Left ventricle myocardium inferior (tissue), 1 donor: ENCODE results near the gene FAM118A. TPM values are rescaled to one million over a fixed set of nuclear protein-coding genes. Genes with fewer than 3 reads are reported as not detected.

Source experiments
- DNase-seq: peaks from one replicate; pipeline ENCODE4 v3.0.0-alpha.2; 2020
- H3K27ac ChIP-seq: fragments of 200-600 bp; replicated peaks from 2 replicates; pipeline ENCODE4 v1.8.0; 2021
- H3K27me3 ChIP-seq: fragments of 200-600 bp; 2 replicates; pipeline ENCODE4 v1.8.0; 2021; ENCODE audit warnings: low read depth
- H3K36me3 ChIP-seq: fragments of 200-600 bp; 2 replicates; pipeline ENCODE4 v1.8.0; 2021
- H3K4me1 ChIP-seq: fragments of 200-600 bp; 2 replicates; pipeline ENCODE4 v1.8.0; 2021
- H3K4me3 ChIP-seq: fragments of 200-600 bp; 2 replicates; pipeline ENCODE4 v1.8.0; 2021; ENCODE audit warnings: mild to moderate bottlenecking, moderate library complexity
- H3K9me3 ChIP-seq: fragments of 200-600 bp; replicated peaks from 2 replicates; pipeline ENCODE4 v1.8.0; 2021
- intact Hi-C: fragments of 100-400 bp; cut with micrococcal nuclease; formaldehyde crosslinking; loops from one replicate; pipeline ENCODE4 v1.11.0; 2022
- total RNA-seq: library from RNA; stranded (reverse); fragmentation: NEBNext Ultra II Directional; extraction: Animal tissue kit (Norgen Biotek cat#: 25700); gene quantifications from one replicate; pipeline ENCODE4 v1.2.1, GENCODE V29; 2021
- TF ChIP-seq, protein P1 (sequence below): fragments of 200-600 bp; IDR thresholded peaks from 2 replicates; pipeline ENCODE4 v1.8.0; 2021; ENCODE audit warnings: antibody characterized with exemption, mild to moderate bottlenecking, borderline replicate concordance
- donor health status: DM: no; HTN: yes; CAD: no; lungs with severe emphysema.

Gene FAM118A
- total RNA-seq, 1 donor from 2014 or later, result 14.1 TPM

- Histone ChIP-seq H3K36me3 (no peaks in the 10 kb centered on the region), H3K4me3 (peak overlapping the region; percentile 97), H3K27ac (peak overlapping the region; percentile 88), H3K9me3 (no peaks in the 10 kb centered on the region), H3K27me3 (no peaks in the 10 kb centered on the region), H3K4me1 (peaks cover 35% of the 10 kb centered on the region)
- intact Hi-C loops, result no loop called here
- DNase-seq, result no peak
- TF ChIP-seq, protein P1, sequence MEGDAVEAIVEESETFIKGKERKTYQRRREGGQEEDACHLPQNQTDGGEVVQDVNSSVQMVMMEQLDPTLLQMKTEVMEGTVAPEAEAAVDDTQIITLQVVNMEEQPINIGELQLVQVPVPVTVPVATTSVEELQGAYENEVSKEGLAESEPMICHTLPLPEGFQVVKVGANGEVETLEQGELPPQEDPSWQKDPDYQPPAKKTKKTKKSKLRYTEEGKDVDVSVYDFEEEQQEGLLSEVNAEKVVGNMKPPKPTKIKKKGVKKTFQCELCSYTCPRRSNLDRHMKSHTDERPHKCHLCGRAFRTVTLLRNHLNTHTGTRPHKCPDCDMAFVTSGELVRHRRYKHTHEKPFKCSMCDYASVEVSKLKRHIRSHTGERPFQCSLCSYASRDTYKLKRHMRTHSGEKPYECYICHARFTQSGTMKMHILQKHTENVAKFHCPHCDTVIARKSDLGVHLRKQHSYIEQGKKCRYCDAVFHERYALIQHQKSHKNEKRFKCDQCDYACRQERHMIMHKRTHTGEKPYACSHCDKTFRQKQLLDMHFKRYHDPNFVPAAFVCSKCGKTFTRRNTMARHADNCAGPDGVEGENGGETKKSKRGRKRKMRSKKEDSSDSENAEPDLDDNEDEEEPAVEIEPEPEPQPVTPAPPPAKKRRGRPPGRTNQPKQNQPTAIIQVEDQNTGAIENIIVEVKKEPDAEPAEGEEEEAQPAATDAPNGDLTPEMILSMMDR, result no peak
Observed at GRCh38 chr22:45308957-45309421, 745 bp upstream of the FAM118A start.

- Histone ChIP-seq H3K27me3 (no peaks in the 10 kb centered on the region), H3K9me3 (no peaks in the 10 kb centered on the region), H3K36me3 (no peaks in the 10 kb centered on the region), H3K4me1 (peaks cover 43% of the 10 kb centered on the region), H3K27ac (peak overlapping the region; percentile 88), H3K4me3 (peak overlapping the region; percentile 97)
- DNase-seq, result no peak
- intact Hi-C loops, result no loop called here
- TF ChIP-seq, protein P1, result no peak
Observed at GRCh38 chr22:45310331-45310976, 720 bp downstream of the FAM118A start.

DNA sequence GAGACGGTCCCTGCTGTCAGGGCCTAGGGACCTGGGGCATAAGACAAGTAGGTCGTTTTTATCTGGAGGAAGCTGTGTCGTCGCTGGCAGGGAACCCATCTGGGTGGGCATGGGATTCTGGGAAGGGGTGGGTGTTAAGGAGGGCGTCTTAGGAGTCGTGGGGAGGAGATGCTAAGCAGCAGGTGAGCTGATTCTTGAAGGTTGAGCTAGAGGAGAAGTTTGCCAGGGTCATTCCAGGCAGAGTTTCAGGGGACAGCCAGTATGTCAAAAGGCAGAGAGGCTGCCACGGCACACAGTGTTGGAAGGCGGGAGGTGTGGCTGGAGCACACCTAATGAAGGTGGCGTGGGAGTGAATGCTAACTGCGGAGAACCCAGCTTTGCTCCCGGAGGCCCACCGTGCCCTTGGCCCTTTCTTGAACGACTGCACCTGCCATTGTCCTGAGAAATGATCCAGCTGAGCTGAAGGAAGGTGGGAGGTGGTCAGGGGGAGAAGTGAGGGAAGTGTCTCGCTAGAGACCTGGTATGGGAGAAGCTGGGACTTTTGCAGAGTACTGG, 1.3 kb downstream of the FAM118A start:
- Histone ChIP-seq H3K4me1 (peaks cover 44% of the 10 kb centered on the region), H3K9me3 (no peaks in the 10 kb centered on the region), H3K27ac (peak overlapping the region; percentile 88), H3K4me3 (peak overlapping the region; percentile 97), H3K27me3 (no peaks in the 10 kb centered on the region), H3K36me3 (no peaks in the 10 kb centered on the region)
- intact Hi-C loops, result no loop called here
- no peak for DNase-seq
- TF ChIP-seq, protein P1, result no peak

DNA sequence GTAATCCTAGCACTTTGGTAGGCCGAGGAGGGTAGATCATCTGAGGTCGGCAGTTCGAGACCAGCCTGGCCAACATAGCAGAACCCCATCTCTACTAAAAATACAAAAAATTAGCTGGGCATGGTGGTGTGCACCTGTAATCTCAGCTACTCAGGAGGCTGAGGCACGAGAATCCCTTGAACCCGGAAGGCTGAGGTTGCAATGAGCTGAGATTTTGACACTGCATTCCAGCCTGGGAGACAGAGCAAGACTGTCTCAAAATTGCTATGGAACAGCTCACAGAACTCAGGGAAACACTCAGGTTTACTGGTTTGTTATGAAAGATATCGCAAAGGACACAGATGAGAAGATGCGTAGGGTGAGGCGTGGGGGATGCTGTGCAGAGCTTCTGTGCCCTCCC, 2.7 kb downstream of the FAM118A start:
- Histone ChIP-seq H3K4me1 (peaks cover 57% of the 10 kb centered on the region), H3K36me3 (no peaks in the 10 kb centered on the region), H3K4me3 (no peak overlapping the region), H3K9me3 (no peaks in the 10 kb centered on the region), H3K27ac (no peak overlapping the region), H3K27me3 (no peaks in the 10 kb centered on the region)
- DNase-seq, result no peak
- intact Hi-C loops, result no loop called here
- TF ChIP-seq, protein P1, result no peak

DNA sequence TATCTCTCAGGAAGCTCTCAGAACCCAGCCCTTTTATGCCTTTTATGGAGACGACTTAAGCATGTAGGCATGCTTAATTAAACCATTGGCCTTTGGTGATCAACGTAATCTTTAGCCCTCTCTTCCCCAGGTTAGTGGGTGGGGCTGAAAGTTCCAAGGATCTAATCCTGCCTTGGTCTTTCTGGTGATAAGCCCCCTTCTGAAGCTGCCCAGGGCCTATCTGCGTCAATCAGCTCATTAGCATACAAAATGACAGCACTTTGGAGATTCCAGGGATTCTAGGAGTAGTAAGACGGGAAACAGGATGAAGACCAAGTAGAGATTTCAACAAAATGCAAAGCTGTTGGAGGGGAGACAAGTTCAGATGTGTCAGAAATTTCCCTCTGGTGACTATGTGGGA, 3.1 kb downstream of the FAM118A start:
- Histone ChIP-seq H3K36me3 (no peaks in the 10 kb centered on the region), H3K27me3 (no peaks in the 10 kb centered on the region), H3K4me3 (no peak overlapping the region), H3K4me1 (peaks cover 62% of the 10 kb centered on the region), H3K9me3 (no peaks in the 10 kb centered on the region), H3K27ac (no peak overlapping the region)
- DNase-seq, result no peak
- TF ChIP-seq, protein P1, result no peak
- intact Hi-C loops, result no loop called here
